H9 (cell line): ENCODE data around the gene RBFOX2. TPM values are rescaled to one million over a fixed set of nuclear protein-coding genes. Genes with fewer than 3 reads are reported as not detected.

Experiments used
- DNase-seq: peaks from one replicate; pipeline ENCODE4 v3.0.0-alpha.2; 2017
- H2AFZ ChIP-seq: one replicate; pipeline ENCODE4 v1.6.1; 2013; ENCODE audit warnings: mild to moderate bottlenecking, low read length, control low read depth, moderate library complexity
- H2AK5ac ChIP-seq: 2 replicates; pipeline ENCODE4 v1.6.1; 2013; ENCODE audit warnings: low read length, control low read depth, mixed read lengths; ENCODE audit not compliant: insufficient read length
- H2BK120ac ChIP-seq: one replicate; pipeline ENCODE4 v1.6.1; 2013; ENCODE audit warnings: low read depth, mild to moderate bottlenecking, low read length, control low read depth, inconsistent platforms; ENCODE audit not compliant: poor library complexity, severe bottlenecking
- H2BK12ac ChIP-seq: 2 replicates; pipeline ENCODE4 v1.6.1; 2013; ENCODE audit warnings: low read length, control low read depth, mixed read lengths, low read depth; ENCODE audit not compliant: insufficient read length
- H2BK15ac ChIP-seq: 2 replicates; pipeline ENCODE4 v1.6.1; 2013; ENCODE audit warnings: low read depth, low read length, control low read depth
- H2BK20ac ChIP-seq: one replicate; pipeline ENCODE4 v1.6.1; 2013; ENCODE audit warnings: low read depth, mild to moderate bottlenecking, low read length, control low read depth, inconsistent platforms; ENCODE audit not compliant: poor library complexity, severe bottlenecking
- H2BK5ac ChIP-seq: 2 replicates; pipeline ENCODE4 v1.6.1; 2013; ENCODE audit warnings: low read length, control low read depth, mixed read lengths; ENCODE audit not compliant: insufficient read length
- H3K14ac ChIP-seq: 2 replicates; pipeline ENCODE4 v1.6.1; 2013; ENCODE audit warnings: low read length, control low read depth; ENCODE audit not compliant: insufficient read depth
- H3K18ac ChIP-seq: 2 replicates; pipeline ENCODE4 v1.6.1; 2013; ENCODE audit warnings: low read depth, mild to moderate bottlenecking, mixed read lengths, low read length, control low read depth; ENCODE audit not compliant: insufficient read length
- H3K23ac ChIP-seq: 2 replicates; pipeline ENCODE4 v1.6.1; 2013; ENCODE audit warnings: low read length, control low read depth, mixed read lengths, low read depth; ENCODE audit not compliant: insufficient read length
- H3K23me2 ChIP-seq: 2 replicates; pipeline ENCODE4 v1.6.1; 2013; ENCODE audit warnings: low read depth, mild to moderate bottlenecking, mixed read lengths, low read length, control low read depth; ENCODE audit not compliant: insufficient read length, poor library complexity, severe bottlenecking
- H3K27ac ChIP-seq: 2 replicates; pipeline ENCODE4 v1.5.1; 2013; ENCODE audit warnings: low read length, control low read depth, mixed read lengths, low read depth; ENCODE audit not compliant: insufficient read length
- H3K27me3 ChIP-seq: 2 replicates; pipeline ENCODE4 v1.6.1; 2013; ENCODE audit warnings: low read length, control low read depth, inconsistent platforms; ENCODE audit not compliant: insufficient read depth
- H3K4ac ChIP-seq: 2 replicates; pipeline ENCODE4 v1.6.1; 2013; ENCODE audit warnings: low read depth, mild to moderate bottlenecking, control low read depth, inconsistent platforms, low read length, moderate library complexity
- H3K4me1 ChIP-seq: 2 replicates; pipeline ENCODE4 v1.6.1; 2013; ENCODE audit warnings: low read length, control low read depth, inconsistent platforms; ENCODE audit not compliant: insufficient read depth
- H3K4me2 ChIP-seq: 2 replicates; pipeline ENCODE4 v1.6.1; 2013; ENCODE audit warnings: low read length, control low read depth, mixed read lengths; ENCODE audit not compliant: insufficient read length, insufficient read depth
- H3K56ac ChIP-seq: 2 replicates; pipeline ENCODE4 v1.6.1; 2013; ENCODE audit warnings: low read depth, mild to moderate bottlenecking, mixed read lengths, low read length, control low read depth; ENCODE audit not compliant: insufficient read length
- H3K79me1 ChIP-seq: 2 replicates; pipeline ENCODE4 v1.6.1; 2013; ENCODE audit warnings: low read depth, mild to moderate bottlenecking, moderate library complexity, low read length, control low read depth, inconsistent platforms; ENCODE audit not compliant: insufficient read depth, poor library complexity, severe bottlenecking
- H3K79me2 ChIP-seq: 2 replicates; pipeline ENCODE4 v1.6.1; 2013; ENCODE audit warnings: low read length, control low read depth, inconsistent platforms; ENCODE audit not compliant: insufficient read depth
- H3K9ac ChIP-seq: 2 replicates; pipeline ENCODE4 v1.6.1; 2013; ENCODE audit warnings: low read length, control low read depth, mixed read lengths; ENCODE audit not compliant: insufficient read length; ENCODE audit errors: extremely low read depth
- H3K9me3 ChIP-seq: one replicate; pipeline ENCODE4 v1.6.1; 2013; ENCODE audit warnings: low read depth, low read length, inconsistent platforms; ENCODE audit not compliant: control insufficient read depth
- H3T11ph ChIP-seq: one replicate; pipeline ENCODE4 v1.6.1; 2013; ENCODE audit warnings: mild to moderate bottlenecking, low read length, control low read depth, inconsistent platforms
- H4K20me1 ChIP-seq: one replicate; pipeline ENCODE4 v1.6.1; 2013; ENCODE audit not compliant: control insufficient read depth, insufficient read length, insufficient read depth
- H4K5ac ChIP-seq: 2 replicates; pipeline ENCODE4 v1.6.1; 2013; ENCODE audit warnings: low read depth, mild to moderate bottlenecking, mixed read lengths, low read length, control low read depth; ENCODE audit not compliant: insufficient read length
- H4K8ac ChIP-seq: replicated peaks from 2 replicates; pipeline ENCODE4 v1.6.1; 2013; ENCODE audit warnings: low read length, control low read depth, mixed read lengths, low read depth; ENCODE audit not compliant: insufficient read length
- H4K91ac ChIP-seq: 2 replicates; pipeline ENCODE4 v1.6.1; 2013; ENCODE audit warnings: low read depth, mild to moderate bottlenecking, moderate library complexity, mixed read lengths, low read length, control low read depth; ENCODE audit not compliant: insufficient read length
- H3K27ac Mint-ChIP-seq, 3 experiments: 2 replicates in 2 of 3; 3 replicates in 1 of 3; pipeline ENCODE4 v1.8.0; 2020 to 2021; ENCODE audit warnings: mixed read lengths in 3 of 3, mild to moderate bottlenecking in 1 of 3, moderate library complexity in 1 of 3
- H3K27me3 Mint-ChIP-seq: 2 replicates; pipeline ENCODE4 v1.8.0; 2021; ENCODE audit warnings: low read depth, mild to moderate bottlenecking, moderate library complexity, mixed read lengths
- H3K36me3 Mint-ChIP-seq, 3 experiments: 2 replicates in 2 of 3; 3 replicates in 1 of 3; pipeline ENCODE4 v1.8.0; 2020 to 2021; ENCODE audit warnings: low read depth in 3 of 3, mixed read lengths in 3 of 3; ENCODE audit not compliant: insufficient read depth in 1 of 3
- H3K4me1 Mint-ChIP-seq, 2 experiments: 2 replicates each; pipeline ENCODE4 v1.8.0; 2020; ENCODE audit warnings: mixed read lengths in 2 of 2
- H3K4me3 Mint-ChIP-seq, 2 experiments: 2 replicates in 1 of 2; 3 replicates in 1 of 2; pipeline ENCODE4 v1.8.0; 2020 to 2021; ENCODE audit warnings: mild to moderate bottlenecking in 2 of 2, mixed read lengths in 2 of 2, moderate library complexity in 1 of 2
- H3K9me3 Mint-ChIP-seq, 2 experiments: 2 replicates in 1 of 2; 3 replicates in 1 of 2; pipeline ENCODE4 v1.8.0; 2020; ENCODE audit warnings: mild to moderate bottlenecking in 2 of 2, mixed read lengths in 2 of 2, moderate library complexity in 1 of 2
- WGBS: extraction: QIAGEN DNeasy Blood & Tissue Kit; methylation state at CpG from one replicate; pipeline ENCODE4 v1.1.7; 2013; ENCODE audit warnings: missing lambda C conversion rate, low lambda C conversion rate, mixed read lengths; ENCODE audit not compliant: insufficient read length; ENCODE audit errors: extremely low coverage; 5-methylcytosine and 5-hydroxymethylcytosine counted together
- total RNA-seq: library from RNA; stranded (reverse); gene quantifications from 2 replicates; pipeline ENCODE4 v1.2.1, GENCODE V29; 2021
- TF ChIP-seq, protein P1 (sequence below): fragments of 200-600 bp; sonication (generic); conservative IDR thresholded peaks from 3 replicates; pipeline ENCODE4 v1.8.0; 2021; ENCODE audit warnings: antibody characterized with exemption, mild to moderate bottlenecking

RBFOX2 gene
- total RNA-seq, 1 experiment from 2014 or later: 84.7 TPM

DNA sequence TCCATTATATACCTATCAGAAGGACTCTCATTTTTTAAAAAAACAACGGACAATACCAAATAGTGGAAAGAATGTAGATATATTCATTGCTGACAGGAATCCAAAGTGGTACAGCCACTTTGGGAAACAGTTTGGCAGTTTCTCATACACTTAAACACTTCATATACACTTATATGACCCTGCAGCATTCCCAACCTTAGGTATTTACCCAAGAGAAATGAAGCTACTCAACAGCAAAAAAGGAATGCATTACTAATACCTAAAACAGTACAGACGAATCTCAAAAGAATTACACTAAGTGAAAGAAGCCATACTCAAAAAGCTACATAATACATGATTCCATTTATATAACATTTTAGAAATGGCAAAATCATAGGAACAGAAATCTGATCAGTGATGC, 51.5 kb downstream of the RBFOX2 start:
- DNase-seq: no peak
- H3K4me1 ChIP-seq: peaks cover 2% of the 10 kb centered on the region
- H4K5ac ChIP-seq: no peak overlapping the region
- no peaks in the 10 kb centered on the region for H3K9me3 ChIP-seq
- no peak overlapping the region for H2BK120ac ChIP-seq
- WGBS: no CpG with 5 or more reads among the region's 2 CpGs
- H2BK5ac ChIP-seq: no peak overlapping the region
- H3K27me3 ChIP-seq: no peaks in the 10 kb centered on the region
- no peak overlapping the region for H2AFZ ChIP-seq
- TF ChIP-seq, protein P1, sequence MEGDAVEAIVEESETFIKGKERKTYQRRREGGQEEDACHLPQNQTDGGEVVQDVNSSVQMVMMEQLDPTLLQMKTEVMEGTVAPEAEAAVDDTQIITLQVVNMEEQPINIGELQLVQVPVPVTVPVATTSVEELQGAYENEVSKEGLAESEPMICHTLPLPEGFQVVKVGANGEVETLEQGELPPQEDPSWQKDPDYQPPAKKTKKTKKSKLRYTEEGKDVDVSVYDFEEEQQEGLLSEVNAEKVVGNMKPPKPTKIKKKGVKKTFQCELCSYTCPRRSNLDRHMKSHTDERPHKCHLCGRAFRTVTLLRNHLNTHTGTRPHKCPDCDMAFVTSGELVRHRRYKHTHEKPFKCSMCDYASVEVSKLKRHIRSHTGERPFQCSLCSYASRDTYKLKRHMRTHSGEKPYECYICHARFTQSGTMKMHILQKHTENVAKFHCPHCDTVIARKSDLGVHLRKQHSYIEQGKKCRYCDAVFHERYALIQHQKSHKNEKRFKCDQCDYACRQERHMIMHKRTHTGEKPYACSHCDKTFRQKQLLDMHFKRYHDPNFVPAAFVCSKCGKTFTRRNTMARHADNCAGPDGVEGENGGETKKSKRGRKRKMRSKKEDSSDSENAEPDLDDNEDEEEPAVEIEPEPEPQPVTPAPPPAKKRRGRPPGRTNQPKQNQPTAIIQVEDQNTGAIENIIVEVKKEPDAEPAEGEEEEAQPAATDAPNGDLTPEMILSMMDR: no peak
- no peak overlapping the region for H3K27ac ChIP-seq
- H3K23ac ChIP-seq: no peak overlapping the region
- H3K27me3 Mint-ChIP-seq: no peaks in the 10 kb centered on the region
- no peak overlapping the region for H2AK5ac ChIP-seq
- no peak overlapping the region for H4K91ac ChIP-seq
- H3K23me2 ChIP-seq: no peaks in the 10 kb centered on the region
- H3K4me3 Mint-ChIP-seq: no peak overlapping the region
- H2BK20ac ChIP-seq: no peak overlapping the region
- no peaks in the 10 kb centered on the region for H4K20me1 ChIP-seq
- H4K8ac ChIP-seq: no peak overlapping the region
- H2BK15ac ChIP-seq: no peak overlapping the region
- no peak overlapping the region for H3T11ph ChIP-seq
- no peak overlapping the region for H3K14ac ChIP-seq
- H3K79me1 ChIP-seq: no peaks in the 10 kb centered on the region
- H3K56ac ChIP-seq: no peak overlapping the region
- H3K9me3 Mint-ChIP-seq: no peaks in the 10 kb centered on the region; a peak in 1 of 5 replicates
- peaks cover 42 to 52% of the 10 kb centered on the region in 2 experiments for H3K4me1 Mint-ChIP-seq
- no peak overlapping the region for H3K4ac ChIP-seq
- no peak overlapping the region for H3K27ac Mint-ChIP-seq
- no peak overlapping the region for H2BK12ac ChIP-seq
- peaks cover 7% of the 10 kb centered on the region for H3K79me2 ChIP-seq
- H3K9ac ChIP-seq: no peak overlapping the region
- H3K4me2 ChIP-seq: no peak overlapping the region
- H3K36me3 Mint-ChIP-seq: peaks cover 0 to 5% (median 5%) of the 10 kb centered on the region in 3 experiments; a peak in 3 of 7 replicates
- H3K18ac ChIP-seq: no peak overlapping the region
